ENCODE measurements around the gene RAB31.

The RAB31 gene

DNA sequence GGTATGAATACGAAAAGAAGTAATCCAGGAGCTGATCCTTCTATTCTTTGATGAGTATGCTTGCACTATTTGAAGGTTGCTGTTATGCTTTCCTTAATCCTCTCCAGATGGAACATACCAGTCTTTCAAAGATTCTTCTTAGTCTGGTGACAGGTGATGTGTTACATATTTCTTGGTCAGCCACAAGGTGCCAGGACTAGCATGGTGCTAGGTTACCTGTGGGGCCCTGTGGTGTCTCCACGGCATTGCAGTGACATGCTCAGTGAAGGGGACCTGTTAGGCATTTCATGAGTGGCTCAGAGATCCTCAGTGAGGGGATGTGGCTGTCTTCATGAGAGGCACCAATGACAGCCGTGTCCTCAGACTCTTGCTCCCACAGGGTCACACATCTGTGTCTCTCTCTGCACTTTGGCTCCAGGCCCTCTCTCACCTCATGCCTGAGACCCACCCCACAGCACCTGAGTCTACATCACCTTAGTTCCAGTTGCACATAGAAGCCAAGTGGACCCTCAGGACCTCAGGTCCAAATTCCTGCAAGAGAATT is 13.1 kb upstream of the RAB31 start:
- Histone ChIP-seq H3K4me1 (ENCODE audit: control insufficient read depth, insufficient read depth, low read length) (peaks cover 2% of the 10 kb centered on the region; the same call in 1 of the 2 replicates), H3K27ac (ENCODE audit: low read depth, low read length) (no peak overlapping the region), H3K9me3 (ENCODE audit: control insufficient read depth, insufficient read depth, low read depth, low read length) (0 out of 2 replicates have a peak, but pooled peaks cover 3% of the 10 kb centered on the region), H3K27me3 (ENCODE audit: control insufficient read depth, insufficient read depth, low read length) (no peaks in the 10 kb centered on the region), H3K4me3 (ENCODE audit: low read depth, low read length) (no peak overlapping the region), H3K36me3 (ENCODE audit: control insufficient read depth, insufficient read depth, low read length) (no peaks in the 10 kb centered on the region), H3K9ac (ENCODE audit: low read length) (no peak overlapping the region)

- no peaks in the 10 kb centered on the region for H3K27me3 ChIP-seq (ENCODE audit: control insufficient read depth, insufficient read depth, low read length)
- H3K36me3 ChIP-seq (ENCODE audit: control insufficient read depth, insufficient read depth, low read length), result no peaks in the 10 kb centered on the region
- H3K4me1 ChIP-seq (ENCODE audit: control insufficient read depth, insufficient read depth, low read length), result peaks cover 8% of the 10 kb centered on the region; the same call in 1 of the 2 replicates
- H3K9me3 ChIP-seq (ENCODE audit: control insufficient read depth, insufficient read depth, low read depth, low read length), result 0 out of 2 replicates have a peak, but pooled peaks cover 3% of the 10 kb centered on the region
- H3K4me3 ChIP-seq (ENCODE audit: low read depth, low read length), result no peak overlapping the region
- no peak overlapping the region for H3K9ac ChIP-seq (ENCODE audit: low read length)
- H3K27ac ChIP-seq (ENCODE audit: low read depth, low read length), result no peak overlapping the region
These were observed 12.5 kb upstream of the RAB31 start for GRCh38 chr18:9695605-9696004.

GRCh38 chr18:9696112-9696511 is 12.0 kb upstream of the RAB31 start:
- 0 out of 2 replicates have a peak, but pooled peaks cover 3% of the 10 kb centered on the region for H3K9me3 ChIP-seq (ENCODE audit: control insufficient read depth, insufficient read depth, low read depth, low read length)
- H3K4me3 ChIP-seq (ENCODE audit: low read depth, low read length), result no peak overlapping the region
- H3K4me1 ChIP-seq (ENCODE audit: control insufficient read depth, insufficient read depth, low read length), result peaks cover 9% of the 10 kb centered on the region; the same call in 1 of the 2 replicates
- no peaks in the 10 kb centered on the region for H3K36me3 ChIP-seq (ENCODE audit: control insufficient read depth, insufficient read depth, low read length)
- H3K9ac ChIP-seq (ENCODE audit: low read length), result no peak overlapping the region
- no peak overlapping the region for H3K27ac ChIP-seq (ENCODE audit: low read depth, low read length)
- H3K27me3 ChIP-seq (ENCODE audit: control insufficient read depth, insufficient read depth, low read length), result no peaks in the 10 kb centered on the region

DNA sequence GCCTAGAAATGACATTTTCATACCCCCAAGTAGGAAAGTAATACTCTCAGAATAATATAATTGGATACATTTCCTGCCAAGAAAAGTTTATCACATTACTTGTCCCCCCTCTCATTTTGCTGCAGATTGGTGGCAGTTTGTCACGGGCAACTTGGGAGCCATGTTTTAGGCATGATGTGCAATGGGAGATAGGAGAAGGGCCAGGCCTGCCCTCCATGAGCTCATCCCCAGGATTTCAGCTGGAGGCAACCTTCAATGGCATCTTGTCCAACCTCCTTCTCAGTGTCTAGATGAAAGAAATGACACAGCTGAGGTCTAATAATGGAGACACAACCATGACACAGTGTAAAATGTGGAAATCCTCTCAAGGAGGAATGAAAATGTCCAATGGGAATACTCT is 11.4 kb upstream of the RAB31 start:
- H3K9me3 ChIP-seq (ENCODE audit: control insufficient read depth, insufficient read depth, low read depth, low read length), result 0 out of 2 replicates have a peak, but pooled peaks cover 3% of the 10 kb centered on the region
- no peak overlapping the region for H3K9ac ChIP-seq (ENCODE audit: low read length)
- no peaks in the 10 kb centered on the region for H3K36me3 ChIP-seq (ENCODE audit: control insufficient read depth, insufficient read depth, low read length)
- H3K27ac ChIP-seq (ENCODE audit: low read depth, low read length), result no peak overlapping the region
- no peak overlapping the region for H3K4me3 ChIP-seq (ENCODE audit: low read depth, low read length)
- no peaks in the 10 kb centered on the region for H3K27me3 ChIP-seq (ENCODE audit: control insufficient read depth, insufficient read depth, low read length)
- peaks cover 9% of the 10 kb centered on the region; the same call in 1 of the 2 replicates for H3K4me1 ChIP-seq (ENCODE audit: control insufficient read depth, insufficient read depth, low read length)

- Histone ChIP-seq H3K9me3 (ENCODE audit: control insufficient read depth, insufficient read depth, low read depth, low read length) (0 out of 2 replicates have a peak, but pooled peaks cover 3% of the 10 kb centered on the region), H3K27ac (ENCODE audit: low read depth, low read length) (no peak overlapping the region), H3K36me3 (ENCODE audit: control insufficient read depth, insufficient read depth, low read length) (no peaks in the 10 kb centered on the region), H3K27me3 (ENCODE audit: control insufficient read depth, insufficient read depth, low read length) (no peaks in the 10 kb centered on the region), H3K9ac (ENCODE audit: low read length) (no peak overlapping the region), H3K4me3 (ENCODE audit: low read depth, low read length) (no peak overlapping the region), H3K4me1 (ENCODE audit: control insufficient read depth, insufficient read depth, low read length) (peaks cover 13% of the 10 kb centered on the region; the same call in 1 of the 2 replicates)
These were observed 11.0 kb upstream of the RAB31 start for GRCh38 chr18:9697121-9697520.

DNA sequence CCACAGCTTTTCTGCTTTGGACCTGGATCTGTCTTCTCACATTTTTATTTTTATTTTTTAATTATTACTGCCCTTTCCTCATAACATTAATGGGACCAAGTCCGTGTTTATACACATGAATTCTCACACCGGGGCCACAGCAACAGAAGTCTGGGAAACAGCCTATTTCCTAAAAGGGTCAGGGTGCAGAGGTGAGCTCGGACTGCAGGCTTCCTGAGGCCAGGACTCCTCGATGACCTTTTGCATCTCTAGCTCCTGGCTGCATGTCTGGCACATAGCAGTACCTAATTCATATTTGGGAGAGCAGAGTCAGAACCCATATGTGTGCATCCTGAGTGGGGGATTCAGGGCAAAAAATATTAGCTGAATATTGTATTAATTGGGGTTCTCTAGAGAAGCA is 9.6 kb upstream of the RAB31 start:
- Histone ChIP-seq H3K9me3 (ENCODE audit: control insufficient read depth, insufficient read depth, low read depth, low read length) (0 out of 2 replicates have a peak, but pooled peaks cover 3% of the 10 kb centered on the region), H3K4me1 (ENCODE audit: control insufficient read depth, insufficient read depth, low read length) (peaks cover 15% of the 10 kb centered on the region; the same call in 1 of the 2 replicates), H3K27me3 (ENCODE audit: control insufficient read depth, insufficient read depth, low read length) (no peaks in the 10 kb centered on the region), H3K27ac (ENCODE audit: low read depth, low read length) (no peak overlapping the region), H3K4me3 (ENCODE audit: low read depth, low read length) (no peak overlapping the region), H3K36me3 (ENCODE audit: control insufficient read depth, insufficient read depth, low read length) (no peaks in the 10 kb centered on the region), H3K9ac (ENCODE audit: low read length) (no peak overlapping the region)

- no peak overlapping the region for H3K9ac ChIP-seq (ENCODE audit: low read length)
- H3K27ac ChIP-seq (ENCODE audit: low read depth, low read length), result no peak overlapping the region
- peaks cover 22% of the 10 kb centered on the region; the same call in 1 of the 2 replicates for H3K4me1 ChIP-seq (ENCODE audit: control insufficient read depth, insufficient read depth, low read length)
These were observed 7.8 kb upstream of the RAB31 start for GRCh38 chr18:9700261-9700796.

GRCh38 chr18:9701609-9702349 is 6.3 kb upstream of the RAB31 start:
- peaks cover 4% of the 10 kb centered on the region; the same call in 1 of the 2 replicates for H3K27me3 ChIP-seq (ENCODE audit: control insufficient read depth, insufficient read depth, low read length)
- H3K9me3 ChIP-seq (ENCODE audit: control insufficient read depth, insufficient read depth, low read depth, low read length), result 0 out of 2 replicates have a peak, but pooled peaks cover 3% of the 10 kb centered on the region
- no peak overlapping the region for H3K27ac ChIP-seq (ENCODE audit: low read depth, low read length)
- H3K9ac ChIP-seq (ENCODE audit: low read length), result no peak overlapping the region
- peaks cover 35% of the 10 kb centered on the region for H3K4me1 ChIP-seq (ENCODE audit: control insufficient read depth, insufficient read depth, low read length)
- no peak overlapping the region for H3K4me3 ChIP-seq (ENCODE audit: low read depth, low read length)
- H3K36me3 ChIP-seq (ENCODE audit: control insufficient read depth, insufficient read depth, low read length), result no peaks in the 10 kb centered on the region

More at GRCh38 chr18:9700261-9700796, 7.8 kb upstream of the RAB31 start:
- no peak overlapping the region for H3K4me3 ChIP-seq (ENCODE audit: low read depth, low read length)
- no peaks in the 10 kb centered on the region for H3K36me3 ChIP-seq (ENCODE audit: control insufficient read depth, insufficient read depth, low read length)
- H3K27me3 ChIP-seq (ENCODE audit: control insufficient read depth, insufficient read depth, low read length), result no peaks in the 10 kb centered on the region
- 0 out of 2 replicates have a peak, but pooled peaks cover 3% of the 10 kb centered on the region for H3K9me3 ChIP-seq (ENCODE audit: control insufficient read depth, insufficient read depth, low read depth, low read length)

DNA sequence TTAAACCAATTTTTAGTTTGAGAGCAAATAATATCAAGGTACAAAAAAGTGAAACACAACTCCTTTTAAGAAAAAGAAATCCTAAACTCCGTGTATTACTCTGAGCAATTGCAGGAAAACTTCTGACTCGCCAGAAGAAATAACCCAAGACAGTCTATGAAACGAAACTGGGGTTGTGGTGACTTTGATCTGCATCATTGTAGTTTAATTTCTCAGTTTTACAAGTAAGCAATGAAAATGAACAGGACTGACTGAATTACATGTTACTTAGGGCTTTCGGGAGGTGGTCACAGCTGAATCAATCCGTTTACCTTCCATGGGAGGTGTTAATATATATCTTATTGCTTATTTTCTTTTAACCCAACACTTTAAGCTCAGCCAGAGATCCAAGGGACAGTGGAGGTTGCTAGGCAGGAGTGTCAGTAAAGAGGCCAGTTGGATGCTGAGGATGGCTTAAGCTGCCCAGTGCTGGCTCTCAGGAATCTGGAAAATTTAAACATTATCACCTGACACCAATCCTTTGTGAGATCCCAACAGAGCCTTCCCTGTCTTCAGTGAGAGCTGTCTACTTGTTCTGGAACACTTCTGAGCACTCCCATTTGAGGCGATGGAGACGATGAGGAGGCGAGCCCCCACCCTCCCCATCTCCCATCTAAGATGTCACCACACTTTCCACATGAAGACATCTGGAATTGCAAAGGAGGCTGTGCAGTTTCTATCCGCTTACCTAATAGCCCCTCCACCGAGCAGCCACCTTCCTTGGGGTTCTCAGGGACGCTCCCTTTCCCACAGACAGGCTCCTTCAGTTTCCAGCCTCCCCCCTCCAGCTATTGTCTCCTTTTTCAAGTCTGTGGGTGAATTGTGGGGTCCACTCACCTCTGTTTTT is 3.6 kb upstream of the RAB31 start:
- no peaks in the 10 kb centered on the region for H3K9me3 ChIP-seq (ENCODE audit: control insufficient read depth, insufficient read depth, low read depth, low read length)
- no peak overlapping the region for H3K9ac ChIP-seq (ENCODE audit: low read length)
- peaks cover 23% of the 10 kb centered on the region for H3K27me3 ChIP-seq (ENCODE audit: control insufficient read depth, insufficient read depth, low read length)
- H3K36me3 ChIP-seq (ENCODE audit: control insufficient read depth, insufficient read depth, low read length), result no peaks in the 10 kb centered on the region
- H3K4me1 ChIP-seq (ENCODE audit: control insufficient read depth, insufficient read depth, low read length), result peaks cover 48% of the 10 kb centered on the region
- H3K4me3 ChIP-seq (ENCODE audit: low read depth, low read length), result no peak overlapping the region
- H3K27ac ChIP-seq (ENCODE audit: low read depth, low read length), result no peak overlapping the region

GRCh38 chr18:9705183-9705829 is 2.8 kb upstream of the RAB31 start:
- H3K36me3 ChIP-seq (ENCODE audit: control insufficient read depth, insufficient read depth, low read length), result no peaks in the 10 kb centered on the region
- H3K4me1 ChIP-seq (ENCODE audit: control insufficient read depth, insufficient read depth, low read length), result peaks cover 52% of the 10 kb centered on the region
- peaks cover 31% of the 10 kb centered on the region for H3K27me3 ChIP-seq (ENCODE audit: control insufficient read depth, insufficient read depth, low read length)
- no peak overlapping the region for H3K27ac ChIP-seq (ENCODE audit: low read depth, low read length)
- no peaks in the 10 kb centered on the region for H3K9me3 ChIP-seq (ENCODE audit: control insufficient read depth, insufficient read depth, low read depth, low read length)
- H3K9ac ChIP-seq (ENCODE audit: low read length), result no peak overlapping the region
- H3K4me3 ChIP-seq (ENCODE audit: low read depth, low read length), result no peak overlapping the region
